HG03103 (cell line): ENCODE results near the gene EFR3B.
"Not testable (repeated sequence)": the region's sequence is repeated elsewhere in the genome, so short reads cannot be mapped to it uniquely, and the experiment has no call there.

Experiments
- ATAC-seq: cut with Tn5 transposase; IDR thresholded peaks from one replicate; pipeline ENCODE4 v1.9.1; 2021; ENCODE audit warnings: low read depth; ENCODE audit not compliant: unreplicated experiment

Gene EFR3B

DNA sequence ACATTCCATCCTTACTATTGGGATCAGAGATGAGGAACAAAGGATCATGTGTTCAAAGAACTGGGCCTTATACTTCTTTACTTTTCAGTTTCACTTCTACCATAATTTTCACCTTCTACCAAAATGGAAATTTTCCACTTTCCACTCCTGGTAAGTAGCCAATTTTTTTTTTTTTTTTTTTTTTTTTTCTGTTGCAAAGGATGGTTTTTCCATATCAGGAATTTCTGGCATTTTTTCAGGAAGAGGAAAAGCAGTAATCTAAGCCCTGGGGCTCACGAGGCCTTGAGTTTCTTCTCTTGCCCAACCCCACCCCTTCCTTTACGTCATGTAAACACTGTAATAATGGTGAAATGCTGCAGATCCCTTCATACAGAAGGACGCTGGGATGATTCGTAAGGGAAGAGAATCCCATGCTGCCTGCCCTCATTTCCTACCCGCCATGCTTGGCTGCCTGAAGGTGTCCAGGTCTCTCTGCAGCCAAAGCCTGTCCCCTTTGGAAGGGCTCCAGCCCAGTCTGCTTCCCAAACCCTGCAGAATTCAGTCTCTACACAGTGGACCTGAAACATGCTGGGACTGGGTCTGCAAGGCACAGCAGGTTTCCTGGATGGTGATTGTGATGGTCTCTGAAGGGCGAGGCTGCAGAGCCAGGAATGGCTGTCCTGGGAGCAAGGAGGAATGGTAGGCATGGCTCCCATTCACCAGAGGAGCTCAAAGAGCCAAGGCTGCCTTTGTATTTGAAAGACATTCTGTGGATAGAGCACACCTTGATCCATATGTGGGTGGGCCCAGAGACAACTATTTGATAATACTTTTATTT is 57.0 kb downstream of the EFR3B start:
- no peak for ATAC-seq

DNA sequence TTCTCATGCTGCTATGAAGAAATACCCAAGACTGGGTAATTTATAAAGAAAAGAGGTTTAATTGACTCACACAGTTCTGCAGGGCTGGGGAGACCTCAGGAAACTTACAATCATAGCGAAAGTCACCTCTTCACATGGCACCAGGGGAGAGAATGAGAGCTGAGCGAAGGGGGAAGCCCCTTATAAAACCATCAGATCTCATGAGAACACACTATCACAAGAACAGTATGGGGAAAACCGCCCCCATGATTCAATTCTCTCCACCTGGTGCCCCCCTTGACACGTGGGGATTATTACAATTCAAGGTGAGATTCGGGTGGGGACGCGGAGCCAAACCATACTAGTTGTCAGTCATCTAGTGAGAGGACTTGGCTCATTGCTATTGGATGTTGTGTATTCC is 60.5 kb downstream of the EFR3B start:
- ATAC-seq, result not testable (repeated sequence)

DNA sequence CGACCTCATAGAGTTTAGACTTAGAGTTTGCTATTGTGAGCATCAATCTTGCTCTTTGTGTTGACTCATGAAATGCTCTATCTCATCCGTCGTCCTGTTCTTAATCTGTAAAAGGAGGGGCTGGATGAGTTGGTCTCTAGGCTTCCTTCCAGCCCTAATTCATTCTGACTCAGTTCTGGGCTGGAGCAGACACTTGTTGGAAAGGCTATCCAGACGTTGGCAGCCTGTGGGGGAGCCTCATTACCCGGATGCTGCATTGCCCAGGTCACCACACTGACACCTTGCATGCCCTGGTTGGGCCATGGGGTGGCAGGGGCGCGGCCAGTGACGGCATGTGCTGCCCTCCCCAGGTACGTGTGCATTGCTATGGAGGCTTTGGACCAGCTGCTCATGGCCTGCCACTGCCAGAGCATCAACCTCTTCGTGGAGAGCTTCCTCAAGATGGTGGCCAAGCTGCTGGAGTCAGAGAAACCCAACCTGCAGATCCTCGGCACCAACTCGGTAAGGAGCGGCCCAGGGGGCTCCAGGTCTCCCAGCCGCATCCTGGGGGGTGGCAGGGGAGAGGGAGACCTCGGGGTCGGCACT is 61.5 kb downstream of the EFR3B start:
- no peak for ATAC-seq

DNA sequence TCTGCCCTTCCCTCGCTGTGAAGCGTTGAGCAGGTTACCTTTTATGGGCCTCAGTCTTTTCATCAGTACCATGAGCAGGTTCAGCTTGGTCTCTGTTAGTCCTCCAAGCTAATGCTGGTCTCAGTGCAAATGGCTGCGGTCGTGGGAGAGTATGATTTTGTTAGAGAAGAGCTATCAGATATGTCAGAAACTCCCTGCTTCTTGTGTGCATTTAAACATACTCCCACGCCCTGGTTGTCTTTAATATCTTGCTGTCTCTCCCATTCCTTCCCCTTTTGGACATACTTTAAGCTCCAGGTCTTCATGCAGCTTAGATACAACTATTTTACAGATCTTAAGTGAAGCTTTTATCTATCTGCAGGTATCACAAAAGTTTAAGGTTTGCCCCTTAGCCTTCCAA is 62.9 kb downstream of the EFR3B start:
- no peak for ATAC-seq

GRCh38 chr2:25105336-25106085 is 63.6 kb downstream of the EFR3B start:
- no peak for ATAC-seq

DNA sequence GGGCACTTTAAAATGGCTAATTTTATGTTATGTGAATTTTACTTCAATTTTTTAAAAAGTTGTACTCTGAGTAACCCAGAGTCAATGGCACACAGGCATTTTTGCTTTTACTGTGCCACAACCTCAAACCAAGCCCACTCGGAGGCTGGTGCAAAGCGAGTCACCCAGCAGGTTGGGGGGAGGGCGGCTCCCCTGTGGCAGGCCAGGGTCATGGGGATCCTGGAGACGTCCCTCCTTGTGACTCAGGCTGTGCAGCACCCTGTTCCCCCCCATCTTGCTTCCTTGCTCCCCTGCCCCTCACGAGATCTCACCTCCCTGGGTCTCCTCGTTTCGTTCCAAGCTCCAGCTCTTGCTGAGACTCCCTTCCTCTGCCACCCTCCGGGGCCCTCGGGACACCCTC is 67.9 kb downstream of the EFR3B start:
- no peak for ATAC-seq

DNA sequence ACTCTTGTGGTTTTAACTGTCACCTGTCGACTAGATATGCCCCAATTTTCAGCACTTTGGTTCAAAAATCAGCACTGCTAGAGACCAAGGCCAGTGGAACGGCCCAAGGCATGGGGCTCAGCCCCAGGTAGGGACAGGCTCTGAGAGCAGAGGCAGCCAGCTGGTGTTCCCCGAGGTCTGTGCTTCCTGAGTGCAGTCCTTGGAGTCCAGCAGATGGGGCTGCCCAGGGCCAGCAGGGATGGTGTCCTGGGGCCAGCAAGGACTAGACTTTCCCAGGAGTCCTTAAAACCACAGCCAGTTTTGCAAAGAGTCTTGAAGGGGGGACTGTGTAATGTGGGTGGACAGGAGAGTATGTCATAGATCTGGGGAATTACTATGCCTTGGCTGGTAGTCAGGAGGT is 70.2 kb downstream of the EFR3B start:
- ATAC-seq, result no peak

GRCh38 chr2:25115249-25115883 is 73.5 kb downstream of the EFR3B start:
- ATAC-seq, result no peak

GRCh38 chr2:25115902-25116301 is 74.0 kb downstream of the EFR3B start:
- no peak for ATAC-seq

DNA sequence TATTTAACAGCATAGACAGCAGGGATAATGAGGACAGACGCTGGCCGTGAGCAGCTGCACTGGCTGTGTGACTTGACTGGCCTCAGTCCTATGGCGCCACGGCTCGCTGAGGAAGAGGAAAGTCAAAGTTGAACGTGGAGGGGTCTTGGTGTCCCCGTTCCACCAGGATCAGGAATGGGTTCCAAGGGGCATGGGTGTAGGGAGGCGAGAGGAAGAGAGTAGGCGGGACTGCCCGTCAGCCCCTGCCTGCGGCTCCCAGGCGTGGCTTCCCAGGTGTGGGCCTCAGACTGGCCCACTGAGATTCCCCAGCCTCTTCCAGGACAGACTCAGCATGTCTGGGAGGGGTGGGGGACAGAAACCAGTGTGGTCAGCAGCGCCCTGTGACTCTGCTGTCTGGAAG is 75.1 kb downstream of the EFR3B start:
- ATAC-seq, result no peak

DNA sequence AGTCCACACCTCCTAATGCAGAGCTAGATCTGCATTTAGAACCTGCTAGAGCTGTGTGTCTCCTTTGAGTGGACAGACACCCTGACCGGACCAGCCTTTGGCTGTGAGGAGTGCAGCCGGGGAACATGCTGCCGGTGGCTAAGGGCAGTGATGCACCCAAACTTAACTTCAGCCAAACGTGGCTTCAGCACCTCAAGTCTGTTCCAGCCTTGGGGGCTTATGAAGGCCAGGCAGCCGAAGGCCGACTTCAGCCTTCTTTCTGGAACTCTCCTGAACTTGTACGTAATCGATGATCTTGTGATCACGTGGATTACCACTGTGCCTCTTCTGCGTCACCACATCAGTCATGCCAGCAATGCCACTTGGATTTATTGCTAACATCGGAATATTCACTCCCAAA is 77.4 kb downstream of the EFR3B start:
- no peak for ATAC-seq

DNA sequence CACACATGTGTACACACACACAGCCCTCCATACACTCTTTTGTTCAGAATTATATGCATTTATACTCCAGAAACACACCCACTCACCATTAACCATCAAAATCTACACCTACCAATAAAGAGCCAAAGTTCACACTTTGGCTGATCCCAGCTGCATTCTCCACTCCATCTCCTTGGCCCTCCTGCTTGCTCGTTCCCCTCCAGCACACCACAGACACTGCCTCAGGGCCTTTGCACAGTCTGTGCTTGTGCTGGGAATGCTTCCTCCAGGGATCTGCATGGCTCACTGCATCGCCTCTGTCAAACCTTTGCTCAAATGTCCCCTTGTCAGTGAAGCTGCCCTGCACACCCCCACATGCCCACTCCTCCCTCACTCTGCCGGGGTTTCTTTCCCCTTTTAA is 80.5 kb downstream of the EFR3B start:
- ATAC-seq, result no peak

DNA sequence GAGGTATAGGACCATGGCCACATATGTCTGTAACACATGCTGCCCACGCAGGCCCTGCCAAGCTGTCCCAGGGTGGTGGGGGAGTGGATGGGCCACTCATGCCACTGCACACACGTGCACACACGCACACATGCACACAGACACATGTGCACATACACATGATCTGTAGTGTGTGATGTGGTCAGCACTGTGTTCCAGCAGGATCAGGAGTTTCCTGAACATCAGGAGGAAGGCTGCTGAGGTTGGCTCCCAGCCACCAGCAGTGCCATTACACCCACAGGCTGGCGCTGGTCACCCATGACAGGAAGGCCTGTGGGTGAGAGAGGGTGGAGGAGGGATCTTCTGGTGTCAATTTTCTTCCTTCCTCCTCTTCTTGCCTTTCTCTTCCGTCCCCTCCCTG is 81.8 kb downstream of the EFR3B start:
- no peak for ATAC-seq

- no peak for ATAC-seq
These were observed 83.3 kb downstream of the EFR3B start for GRCh38 chr2:25125189-25125588.

DNA sequence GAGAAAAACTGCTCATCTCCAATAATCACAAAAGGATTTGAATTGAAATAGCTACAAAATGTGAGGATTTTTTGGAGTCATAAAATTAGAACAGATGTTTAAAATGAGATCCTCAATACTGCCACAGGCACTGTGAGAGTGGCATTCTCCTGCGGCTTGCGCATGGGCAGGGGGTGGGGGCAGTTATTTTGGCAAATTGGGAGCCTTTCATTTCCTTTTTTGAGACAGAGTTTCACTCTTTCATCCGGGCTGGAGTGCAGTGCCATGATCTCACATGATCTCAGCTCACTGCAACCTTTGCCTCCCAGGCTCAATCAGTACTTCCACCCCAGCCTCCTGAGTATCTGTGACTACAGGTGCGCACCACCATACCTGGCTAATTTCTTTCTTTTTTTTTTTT is 84.1 kb downstream of the EFR3B start:
- ATAC-seq, result no peak

GRCh38 chr2:25127071-25127470 is 85.2 kb downstream of the EFR3B start:
- not testable (repeated sequence) for ATAC-seq

DNA sequence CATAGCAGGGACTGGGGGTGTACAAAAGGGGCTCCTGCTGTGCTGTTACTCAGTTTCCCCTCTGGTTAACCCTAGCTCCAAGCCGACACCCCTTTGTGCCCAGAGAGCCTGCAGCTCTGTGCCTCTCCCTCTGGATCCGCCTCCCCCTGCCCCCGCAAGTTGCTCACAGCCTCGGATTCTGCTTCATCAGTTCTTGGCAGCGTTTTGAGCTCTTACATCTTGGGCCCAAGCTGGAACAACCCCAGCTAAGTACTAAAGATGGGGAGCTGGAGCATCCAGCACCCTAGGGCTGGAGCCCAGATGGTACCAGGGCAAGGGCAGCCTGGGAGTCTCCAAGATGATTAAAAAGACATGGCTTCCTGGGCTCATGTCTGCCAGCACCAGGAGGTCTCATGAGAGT is 85.8 kb downstream of the EFR3B start:
- no peak for ATAC-seq

DNA sequence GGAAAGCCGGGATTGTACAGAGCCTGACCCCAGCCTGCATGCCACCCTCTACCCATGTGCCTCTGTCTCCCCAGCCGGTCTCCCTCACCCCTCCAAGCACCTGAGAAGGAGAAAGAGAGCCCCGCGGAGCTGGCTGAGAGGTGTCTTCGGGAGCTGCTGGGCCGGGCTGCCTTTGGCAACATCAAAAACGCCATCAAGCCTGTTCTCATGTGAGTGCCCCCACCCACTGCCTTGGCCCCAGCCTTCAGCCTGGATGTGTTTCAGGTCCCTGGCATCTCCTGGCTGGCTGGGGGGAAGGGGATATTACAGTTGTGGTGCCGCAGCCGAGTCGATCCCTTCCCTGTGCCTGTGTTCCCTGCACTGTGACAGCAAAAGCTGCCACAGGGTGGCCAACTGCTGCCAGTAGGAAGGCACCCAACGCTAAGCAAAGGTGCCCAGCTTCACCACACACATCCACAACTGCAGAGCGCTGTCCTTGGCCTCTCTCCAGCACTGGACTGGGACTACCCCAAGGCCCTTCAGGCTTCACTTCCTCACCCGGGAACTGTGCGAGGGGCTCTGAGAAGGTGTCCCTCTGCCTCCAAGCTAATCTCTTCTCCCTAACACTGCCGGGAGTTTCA is 88.1 kb downstream of the EFR3B start:
- no peak for ATAC-seq

GRCh38 chr2:25131253-25131566 is 89.3 kb downstream of the EFR3B start:
- ATAC-seq, result no peak

DNA sequence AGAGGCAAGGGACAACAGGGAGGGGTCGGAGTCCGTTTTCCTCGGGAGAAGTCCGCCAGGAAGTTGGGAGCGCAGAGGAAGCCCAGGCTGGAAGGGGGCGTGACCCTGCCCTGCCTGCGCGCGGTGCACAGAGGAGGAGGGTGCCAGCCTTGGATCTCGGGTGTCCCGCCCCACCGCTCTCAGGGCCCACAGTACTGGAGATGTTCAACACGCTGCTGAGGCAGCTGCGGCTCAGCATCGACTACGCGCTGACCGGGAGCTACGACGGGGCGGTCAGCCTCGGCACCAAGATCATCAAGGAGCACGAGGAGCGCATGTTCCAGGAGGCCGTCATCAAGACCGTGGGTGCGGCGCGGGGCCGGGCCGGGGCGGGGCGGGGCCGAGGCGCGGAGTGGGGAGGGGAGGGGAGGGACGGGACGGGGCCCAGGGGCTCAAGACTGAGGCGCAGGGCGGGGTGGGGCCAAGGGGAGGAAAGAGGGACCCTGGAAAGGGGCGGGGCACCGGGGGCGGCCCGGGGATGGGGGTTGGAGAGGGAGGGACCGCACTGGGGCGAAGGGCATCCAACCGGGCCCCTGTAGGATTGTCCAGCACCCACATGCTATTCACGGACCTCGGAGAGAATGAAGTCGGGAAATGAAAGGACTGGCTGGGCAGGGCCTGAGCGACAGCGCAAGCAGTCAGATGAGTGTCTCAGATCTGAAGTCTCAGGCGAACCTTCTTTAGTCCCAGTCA is 89.9 kb downstream of the EFR3B start:
- ATAC-seq, result no peak
